ENCODE measurements around the gene MCEMP1.

GRCh38 chr19:7689165-7689564 is 12.3 kb downstream of the MCEMP1 start:
- no peak for TF ChIP-seq USF2 (IDR thresholded peaks at IDR 0.05; ENCODE audit: low read depth, low read length)
- no peak for TF ChIP-seq CTCF (conservative IDR thresholded peaks at IDR 0.05; ENCODE audit: low read depth, low read length)
- no peak for TF ChIP-seq POLR2A (IDR thresholded peaks at IDR 0.05; ENCODE audit: low read depth, low read length)
- no peak for TF ChIP-seq SMC3 (IDR thresholded peaks at IDR 0.05; ENCODE audit: low read depth, low read length)
- no peak for TF ChIP-seq RAD21 (IDR thresholded peaks at IDR 0.05; ENCODE audit: low read length)
- TF ChIP-seq RFX5 (IDR thresholded peaks at IDR 0.05; ENCODE audit: low read depth, low read length) = no peak

Measured in IMR-90 (cell line).